GM19025 (cell line): ENCODE data around the gene OOSP3.
"Not testable (repeated sequence)": the region's sequence is repeated elsewhere in the genome, so short reads cannot be mapped to it uniquely, and the experiment has no call there.

ENCODE experiments used
- ATAC-seq: cut with Tn5 transposase; IDR thresholded peaks from one replicate; pipeline ENCODE4 v1.9.1; 2021; ENCODE audit warnings: mild to moderate bottlenecking, low read depth, moderate library complexity; ENCODE audit not compliant: unreplicated experiment

Gene OOSP3

GRCh38 chr11:59878575-59878974 is at the start of gene OOSP3:
OOSP3 (plus strand) TSS chr11:59878782; CDS start chr11:59878809, 27 bp downstream.
- no peak for ATAC-seq

- no peak for ATAC-seq
Measured at GRCh38 chr11:59829358-59829757, 49.2 kb upstream of the OOSP3 start.

GRCh38 chr11:59833602-59834001 is 45.0 kb upstream of the OOSP3 start:
- ATAC-seq: no peak

- ATAC-seq: no peak
Measured at GRCh38 chr11:59839615-59840014, 39.0 kb upstream of the OOSP3 start.

- peak; percentile 46 for ATAC-seq
Measured at GRCh38 chr11:59841514-59841913, 37.1 kb upstream of the OOSP3 start.

- ATAC-seq: no peak
Measured at GRCh38 chr11:59842316-59842715, 36.3 kb upstream of the OOSP3 start.

- ATAC-seq: no peak
Measured at GRCh38 chr11:59845399-59845798, 33.2 kb upstream of the OOSP3 start, which contains the start of gene CBLIF. CBLIF (minus strand) TSS chr11:59845499; CDS start chr11:59845453, 46 bp downstream.

GRCh38 chr11:59846556-59846955 is 32.0 kb upstream of the OOSP3 start:
- no peak for ATAC-seq

- no peak for ATAC-seq
Measured at GRCh38 chr11:59847626-59848025, 31.0 kb upstream of the OOSP3 start.

GRCh38 chr11:59848439-59848838 is 30.1 kb upstream of the OOSP3 start:
- ATAC-seq: not testable (repeated sequence)

GRCh38 chr11:59849129-59849528 is 29.5 kb upstream of the OOSP3 start:
- no peak for ATAC-seq

GRCh38 chr11:59849551-59849950 is 29.0 kb upstream of the OOSP3 start:
- not testable (repeated sequence) for ATAC-seq

- not testable (repeated sequence) for ATAC-seq
Measured at GRCh38 chr11:59851416-59851815, 27.2 kb upstream of the OOSP3 start.

GRCh38 chr11:59854871-59855270 is 23.7 kb upstream of the OOSP3 start:
- no peak for ATAC-seq

GRCh38 chr11:59857439-59858434 is 20.8 kb upstream of the OOSP3 start:
- ATAC-seq: no peak

GRCh38 chr11:59859673-59860072 is 18.9 kb upstream of the OOSP3 start:
- ATAC-seq: no peak

GRCh38 chr11:59862252-59862651 is 16.3 kb upstream of the OOSP3 start:
- no peak for ATAC-seq

GRCh38 chr11:59865031-59865430 is 13.6 kb upstream of the OOSP3 start:
- ATAC-seq: no peak

- no peak for ATAC-seq
Measured at GRCh38 chr11:59866397-59866796, 12.2 kb upstream of the OOSP3 start, which contains the start of gene TCN1. TCN1 (minus strand) TSS chr11:59866487; CDS start chr11:59866470, 17 bp downstream.

GRCh38 chr11:59866836-59867235 is 11.7 kb upstream of the OOSP3 start:
- no peak for ATAC-seq

GRCh38 chr11:59867946-59868345 is 10.6 kb upstream of the OOSP3 start:
- ATAC-seq: no peak

- ATAC-seq: no peak
Measured at GRCh38 chr11:59872076-59872475, 6.5 kb upstream of the OOSP3 start.
